Mucosa of rectum (tissue), 2 donors: ENCODE results near the gene TJP3.
A peak's percentile ranks its signal among the peaks of the same experiment; 100 is the strongest.
"Not testable (repeated sequence)": the region's sequence is repeated elsewhere in the genome, so short reads cannot be mapped to it uniquely, and the experiment has no call there.

ENCODE experiments used
- H3K27ac ChIP-seq, 2 donors: one replicate each; pipeline ENCODE4 v1.7.0; 2013; ENCODE audit warnings: inconsistent platforms in 2 of 2, low read depth in 2 of 2, low read length in 2 of 2
- H3K27me3 ChIP-seq, 2 donors: one replicate each; pipeline ENCODE4 v1.7.0; 2013; ENCODE audit warnings: low read length in 2 of 2; ENCODE audit not compliant: control insufficient read depth in 2 of 2, insufficient read depth in 2 of 2
- H3K36me3 ChIP-seq, 2 donors: one replicate each; pipeline ENCODE4 v1.7.0; 2013; ENCODE audit warnings: low read length in 2 of 2; ENCODE audit not compliant: control insufficient read depth in 2 of 2, insufficient read depth in 2 of 2
- H3K4me1 ChIP-seq, 2 donors: one replicate each; pipeline ENCODE4 v1.7.0; 2013; ENCODE audit warnings: low read length in 2 of 2, mild to moderate bottlenecking in 1 of 2; ENCODE audit not compliant: control insufficient read depth in 2 of 2, insufficient read depth in 2 of 2
- H3K4me3 ChIP-seq, 2 donors: one replicate each; pipeline ENCODE4 v1.7.0; 2013; ENCODE audit warnings: low read length in 2 of 2
- H3K9ac ChIP-seq, 2 donors: one replicate each; pipeline ENCODE4 v1.7.0; 2013; ENCODE audit warnings: low read length in 2 of 2, low read depth in 1 of 2, mild to moderate bottlenecking in 1 of 2
- H3K9me3 ChIP-seq, 2 donors: one replicate each; pipeline ENCODE4 v1.7.0; 2013; ENCODE audit warnings: low read length in 2 of 2; ENCODE audit not compliant: control insufficient read depth in 2 of 2
- donor health status: healthy.
- donor health status: Normal muscosa, but diverticular disease.

The TJP3 gene

DNA sequence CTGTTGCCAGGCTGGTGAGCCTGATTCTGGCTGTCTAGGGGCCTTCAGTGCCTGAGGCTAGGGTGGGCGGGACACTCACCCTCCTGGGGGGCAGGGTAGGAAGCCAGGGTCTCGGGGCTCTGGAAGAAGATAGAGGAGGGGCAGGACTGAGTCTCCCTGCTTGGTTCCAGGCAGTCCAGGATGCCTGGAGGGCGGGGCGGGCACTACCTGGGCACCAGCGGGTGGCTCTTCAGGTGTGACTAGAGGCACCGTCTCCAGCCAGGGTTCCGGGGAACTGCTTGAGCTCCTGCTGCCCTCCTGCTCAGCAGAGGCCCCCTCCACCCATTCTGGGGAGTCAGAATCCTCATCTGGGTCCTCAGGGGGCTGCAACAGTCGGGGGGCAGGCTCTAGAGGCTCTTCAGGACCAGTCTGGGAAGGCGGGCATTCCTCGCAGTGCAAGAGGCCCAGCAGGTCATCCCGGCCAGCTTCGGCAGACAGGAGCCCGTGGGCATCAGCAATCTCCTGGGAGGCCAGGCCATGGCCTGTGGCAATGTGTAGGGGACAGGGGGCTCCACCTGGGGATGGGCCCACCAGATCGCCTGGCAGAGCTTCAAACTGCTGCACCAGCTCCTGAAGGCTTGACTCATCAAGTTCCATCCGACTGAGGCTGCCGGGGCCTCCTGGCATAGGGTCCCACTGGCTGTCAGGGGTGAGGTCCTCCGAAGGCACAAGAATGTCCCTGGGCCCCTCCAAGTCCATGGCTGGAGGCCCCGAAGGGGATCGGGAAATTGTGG is 51.5 kb downstream of the TJP3 start:
- no peaks in the 10 kb centered on the region for H3K9me3 ChIP-seq
- H3K4me1 ChIP-seq: peaks cover 18 to 21% of the 10 kb centered on the region in 2 donors
- H3K27me3 ChIP-seq: no peaks in the 10 kb centered on the region
- H3K27ac ChIP-seq: no peak overlapping the region
- H3K4me3 ChIP-seq: no peak overlapping the region
- peaks cover 0 to 11% of the 10 kb centered on the region in 2 donors for H3K36me3 ChIP-seq
- no peak overlapping the region for H3K9ac ChIP-seq

DNA sequence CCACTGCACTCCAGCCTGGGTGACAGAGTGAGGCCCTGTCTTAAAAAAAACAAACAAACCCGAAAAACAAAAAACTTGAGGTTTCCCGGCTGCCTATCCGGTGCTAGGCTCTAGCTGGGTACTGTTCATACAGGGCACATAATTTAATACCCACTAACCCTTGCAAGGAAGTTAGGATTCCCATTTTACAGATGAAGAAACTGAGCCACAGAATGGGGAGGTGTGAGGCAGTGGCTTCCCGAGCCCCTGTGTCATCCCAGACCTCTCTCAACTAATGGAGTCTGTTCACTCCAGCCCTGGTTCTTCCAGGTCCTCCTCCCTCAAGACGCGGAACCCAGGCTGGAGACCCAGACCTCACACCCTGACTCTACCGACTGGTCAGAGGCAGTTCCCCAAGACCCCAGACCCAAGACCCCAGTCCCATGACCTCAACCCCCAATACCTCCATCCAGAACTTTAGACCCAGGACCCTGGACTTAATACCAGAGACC is 52.7 kb downstream of the TJP3 start:
- H3K9me3 ChIP-seq: no peaks in the 10 kb centered on the region
- H3K36me3 ChIP-seq: peaks cover 5 to 15% of the 10 kb centered on the region in 2 donors
- H3K27me3 ChIP-seq: no peaks in the 10 kb centered on the region
- H3K4me3 ChIP-seq: peak overlapping the region; percentile 92 to 98
- H3K9ac ChIP-seq: peak overlapping the region; percentile 94 to 98
- peak overlapping the region; percentile 64 to 72 for H3K27ac ChIP-seq
- peaks cover 18 to 21% of the 10 kb centered on the region in 2 donors for H3K4me1 ChIP-seq

DNA sequence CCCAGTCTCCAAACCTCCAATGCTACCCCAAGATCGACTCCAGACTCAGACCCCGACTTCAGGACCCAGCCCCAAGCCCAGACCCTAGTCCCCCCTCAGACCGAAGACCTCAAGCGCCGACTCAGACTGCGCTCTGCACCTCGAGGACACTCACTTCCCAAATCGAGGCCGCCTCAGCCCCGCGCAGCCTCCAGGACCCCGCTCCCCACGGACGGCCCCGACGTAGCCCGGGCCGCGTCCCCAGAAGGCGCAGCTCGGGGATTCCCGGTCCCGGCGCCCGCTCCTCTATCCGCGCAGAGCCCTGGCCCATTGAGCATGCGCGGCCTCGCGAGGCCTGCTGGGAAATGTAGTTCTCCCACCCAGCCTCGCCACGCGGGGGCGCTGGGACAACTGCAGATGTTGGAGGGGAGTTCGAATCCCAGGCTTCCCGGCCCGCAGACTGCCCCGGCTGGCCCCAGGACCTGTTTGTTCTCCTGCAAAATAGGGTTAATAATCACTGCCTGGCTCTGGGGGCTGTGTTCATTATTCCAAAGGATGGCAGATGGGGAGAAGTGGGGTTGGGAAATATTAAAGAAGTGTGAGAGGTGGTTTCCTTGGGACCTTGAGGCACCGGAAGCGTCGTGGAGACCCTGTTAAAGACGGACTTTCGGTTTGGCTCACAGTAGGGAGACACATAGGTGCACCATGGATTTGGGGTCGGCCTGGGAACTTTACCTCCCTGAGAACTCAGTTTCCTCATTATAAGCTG is 53.4 kb downstream of the TJP3 start, which contains the start of gene APBA3:
Gene APBA3 (minus strand): TSS at position 311 of the 748 bp plus-strand sequence. CDS start 1,428 bp downstream, outside the sequence.
- peaks cover 8 to 18% of the 10 kb centered on the region in 2 donors for H3K36me3 ChIP-seq
- H3K4me3 ChIP-seq: peak within 1 kb of the TSS; percentile 92 to 98
- H3K27me3 ChIP-seq: no peaks in the 10 kb centered on the region
- H3K9ac ChIP-seq: peak within 1 kb of the TSS; percentile 94 to 100
- no peaks in the 10 kb centered on the region for H3K9me3 ChIP-seq
- H3K27ac ChIP-seq: peak within 1 kb of the TSS; percentile 98 to 100
- H3K4me1 ChIP-seq: peaks cover 18 to 21% of the 10 kb centered on the region in 2 donors

DNA sequence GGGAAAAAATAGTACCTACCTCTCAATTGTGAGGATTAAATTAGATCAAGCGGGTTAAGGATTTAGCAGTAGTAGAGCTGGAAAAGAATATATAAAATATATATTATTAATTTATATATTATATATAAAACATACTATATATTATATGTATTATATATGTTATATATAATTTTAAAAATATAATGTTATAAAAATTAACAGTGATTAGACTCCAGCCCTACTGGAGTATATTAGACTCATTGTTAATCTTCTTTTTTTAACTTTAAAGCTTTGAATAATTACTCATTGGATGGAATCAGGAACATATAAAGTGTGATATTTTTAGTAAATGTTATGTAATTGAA is 53.9 kb downstream of the TJP3 start:
- H3K4me3 ChIP-seq: peak overlapping the region; percentile 80 to 98
- peak overlapping the region in 1 of 2 donors; percentile 93 for H3K9ac ChIP-seq
- no peaks in the 10 kb centered on the region for H3K9me3 ChIP-seq
- peaks cover 18 to 21% of the 10 kb centered on the region in 2 donors for H3K4me1 ChIP-seq
- peaks cover 13 to 22% of the 10 kb centered on the region in 2 donors for H3K36me3 ChIP-seq
- H3K27ac ChIP-seq: peak overlapping the region; percentile 98 to 100
- H3K27me3 ChIP-seq: no peaks in the 10 kb centered on the region

DNA sequence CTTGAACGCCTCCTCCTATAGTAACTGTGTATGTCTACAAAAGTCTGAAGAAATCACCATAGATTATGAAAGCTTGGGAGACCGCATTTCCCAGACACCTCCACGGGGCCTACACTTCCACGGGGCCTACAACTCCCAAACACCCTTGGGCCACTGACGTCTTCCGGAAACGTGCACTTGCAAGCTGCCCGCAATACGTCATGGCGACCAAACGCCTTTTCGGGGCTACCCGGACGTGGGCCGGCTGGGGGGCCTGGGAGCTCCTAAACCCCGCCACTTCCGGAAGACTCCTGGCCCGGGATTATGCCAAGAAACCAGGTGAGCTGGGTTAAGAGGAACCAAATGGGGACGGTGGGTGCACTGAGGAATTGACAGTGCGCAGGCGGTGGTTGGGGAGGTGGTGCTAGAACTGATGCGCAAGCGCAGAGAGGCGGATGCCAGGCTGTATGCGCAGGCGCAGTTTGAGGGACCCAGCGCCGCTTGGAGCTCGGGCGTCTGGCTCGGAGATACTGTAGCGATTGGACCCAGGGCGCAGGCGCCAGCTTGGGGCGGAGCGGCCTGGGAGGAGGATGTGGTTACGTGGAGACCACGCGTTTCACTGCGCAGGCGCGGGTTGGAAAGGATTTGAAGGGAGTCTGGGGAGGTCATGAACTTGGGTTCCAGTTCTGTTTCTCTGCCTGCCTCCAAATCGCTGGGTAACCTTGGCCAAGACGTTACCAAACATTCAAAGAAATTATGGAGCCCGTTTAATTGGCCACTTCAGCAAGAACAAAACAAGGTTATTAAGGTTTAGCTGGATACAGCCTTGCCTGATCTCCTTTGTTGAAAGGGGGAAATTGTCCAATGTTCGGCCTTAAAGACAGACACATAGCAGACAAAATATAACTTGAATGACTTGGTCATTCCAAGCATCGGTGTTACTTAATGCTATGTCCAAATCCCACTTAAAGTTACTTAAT is 54.6 kb downstream of the TJP3 start, which contains the start of gene MRPL54:
Gene MRPL54 (plus strand): TSS at position 182 of the 959 bp plus-strand sequence. CDS start 19 bp downstream, at position 201.
- Histone ChIP-seq H3K9me3 (no peaks in the 10 kb centered on the region), H3K27me3 (no peaks in the 10 kb centered on the region), H3K9ac (peak within 1 kb of the TSS; percentile 94 to 100), H3K27ac (peak within 1 kb of the TSS; percentile 98 to 100), H3K36me3 (peaks cover 18 to 22% of the 10 kb centered on the region in 2 donors), H3K4me3 (peak within 1 kb of the TSS; percentile 92 to 98), H3K4me1 (peaks cover 18 to 21% of the 10 kb centered on the region in 2 donors)

DNA sequence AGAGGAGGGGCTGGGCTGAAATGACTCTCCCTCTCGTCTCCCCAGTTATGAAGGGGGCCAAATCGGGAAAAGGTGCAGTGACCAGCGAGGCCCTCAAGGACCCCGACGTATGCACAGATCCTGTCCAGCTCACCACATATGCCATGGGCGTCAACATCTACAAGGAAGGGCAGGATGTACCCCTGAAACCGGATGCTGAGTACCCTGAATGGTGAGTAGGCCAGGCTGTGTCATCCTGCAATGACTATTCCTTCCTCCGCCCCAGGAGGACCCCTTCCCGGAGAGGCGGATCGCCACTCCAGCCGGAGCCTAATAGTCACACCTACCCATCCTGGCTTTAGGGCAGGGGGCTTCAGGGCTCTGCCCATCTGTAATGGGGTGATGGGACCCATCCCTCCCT is 56.9 kb downstream of the TJP3 start:
- peaks cover 15 to 17% of the 10 kb centered on the region in 2 donors for H3K4me1 ChIP-seq

DNA sequence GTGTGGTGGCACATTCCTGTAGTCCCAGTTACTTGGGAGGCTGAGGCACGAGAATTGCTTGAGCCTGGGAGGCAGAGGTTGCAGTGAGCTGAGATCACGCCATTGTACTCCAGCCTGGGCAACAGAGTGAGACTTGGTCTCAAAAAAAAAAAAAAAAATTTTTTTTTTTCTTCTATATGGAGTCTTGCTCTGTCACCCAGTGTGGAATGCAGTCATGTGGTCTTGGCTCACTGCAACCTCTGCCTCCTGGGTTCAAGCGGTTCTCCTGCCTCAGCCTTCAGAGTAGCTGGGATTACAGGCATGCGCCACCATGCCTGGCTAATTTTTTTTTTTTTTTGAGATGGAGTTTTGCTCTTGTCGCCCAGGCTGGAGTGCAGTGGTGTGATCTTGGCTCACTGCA is 57.6 kb downstream of the TJP3 start:
- H3K27me3 ChIP-seq, H3K9me3 ChIP-seq, H3K9ac ChIP-seq, H3K27ac ChIP-seq, H3K4me3 ChIP-seq: not testable (repeated sequence)
- peaks cover 18 to 25% of the 10 kb centered on the region in 2 donors for H3K36me3 ChIP-seq
- H3K4me1 ChIP-seq: peaks cover 13 to 15% of the 10 kb centered on the region in 2 donors

More for the DNA sequence above, 56.9 kb downstream of the TJP3 start:
- Histone ChIP-seq H3K36me3 (peaks cover 18 to 25% of the 10 kb centered on the region in 2 donors), H3K9me3 (no peaks in the 10 kb centered on the region), H3K4me3 (no peak overlapping the region), H3K27ac (no peak overlapping the region), H3K9ac (no peak overlapping the region), H3K27me3 (no peaks in the 10 kb centered on the region)

DNA sequence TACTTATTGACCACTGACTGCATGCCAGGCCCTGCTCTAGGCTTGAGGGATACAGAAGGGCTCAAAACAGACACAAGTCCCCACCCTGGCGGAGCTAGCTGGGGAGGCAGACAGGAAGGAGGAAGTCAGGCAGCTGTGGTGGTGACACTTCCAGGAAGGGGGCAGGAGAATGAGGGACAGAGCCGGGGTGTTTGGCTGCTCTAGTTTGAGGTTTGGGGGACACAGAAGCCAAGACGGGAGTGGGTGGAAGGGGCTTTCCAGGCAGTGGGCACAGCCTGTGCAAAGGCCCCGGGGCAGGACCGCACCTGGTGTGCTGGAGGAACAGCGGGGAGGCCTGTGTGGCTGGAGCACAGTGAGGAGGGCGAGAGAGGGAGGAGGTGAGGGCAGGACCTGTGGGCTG is 58.3 kb downstream of the TJP3 start:
- H3K4me1 ChIP-seq: peaks cover 10 to 12% of the 10 kb centered on the region in 2 donors
- H3K9me3 ChIP-seq: no peaks in the 10 kb centered on the region
- peaks cover 18 to 25% of the 10 kb centered on the region in 2 donors for H3K36me3 ChIP-seq
- H3K9ac ChIP-seq: no peak overlapping the region
- no peak overlapping the region for H3K27ac ChIP-seq
- H3K27me3 ChIP-seq: no peaks in the 10 kb centered on the region
- no peak overlapping the region for H3K4me3 ChIP-seq

DNA sequence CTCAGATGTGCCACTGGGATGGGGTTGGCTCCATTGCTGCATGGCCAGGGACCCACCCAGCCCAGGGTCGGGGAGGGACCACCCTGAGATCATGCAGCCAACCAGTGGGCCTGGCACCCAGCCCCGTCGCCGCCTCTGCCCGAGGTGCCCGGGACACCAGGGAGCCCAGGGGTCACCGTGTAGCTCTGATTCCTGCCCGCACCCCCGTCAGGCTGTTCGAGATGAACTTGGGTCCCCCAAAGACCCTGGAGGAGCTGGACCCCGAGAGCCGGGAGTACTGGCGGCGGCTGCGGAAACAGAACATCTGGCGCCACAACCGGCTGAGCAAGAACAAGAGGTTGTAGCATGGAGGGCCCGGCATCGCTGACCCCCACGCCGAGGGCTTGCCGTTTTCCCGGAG is 58.9 kb downstream of the TJP3 start:
- Histone ChIP-seq H3K9me3 (no peaks in the 10 kb centered on the region), H3K4me3 (no peak overlapping the region), H3K36me3 (peaks cover 18 to 25% of the 10 kb centered on the region in 2 donors), H3K9ac (no peak overlapping the region), H3K27me3 (no peaks in the 10 kb centered on the region), H3K27ac (no peak overlapping the region), H3K4me1 (peaks cover 6 to 7% of the 10 kb centered on the region in 2 donors)
